Measurements from ENCODE around the gene TOPAZ1.

Gene TOPAZ1

GRCh38 chr3:44265815-44266214 is 24.1 kb downstream of the TOPAZ1 start:
- DNase-seq (ENCODE audit: low read depth in 2 of 2) = no peak
- H3K4me3 ChIP-seq (replicated peaks in 1 of 2; ENCODE audit: low read depth in 2 of 2, low read length in 2 of 2) = no peak overlapping the region
- no peak for TF ChIP-seq CTCF (IDR thresholded peaks at IDR 0.05; ENCODE audit: low read depth, low read length)

GRCh38 chr3:44272191-44272590 is 30.5 kb downstream of the TOPAZ1 start:
- H3K4me3 ChIP-seq (replicated peaks in 1 of 2; ENCODE audit: low read depth in 2 of 2, low read length in 2 of 2) = no peak overlapping the region
- TF ChIP-seq CTCF (IDR thresholded peaks at IDR 0.05; ENCODE audit: low read depth, low read length) = no peak
- DNase-seq (ENCODE audit: low read depth in 2 of 2) = no peak

- no peak for TF ChIP-seq CTCF (IDR thresholded peaks at IDR 0.05; ENCODE audit: low read depth, low read length)
- DNase-seq (ENCODE audit: low read depth in 2 of 2) = no peak
- no peak overlapping the region for H3K4me3 ChIP-seq (replicated peaks in 1 of 2; ENCODE audit: low read depth in 2 of 2, low read length in 2 of 2)
Observed at GRCh38 chr3:44277925-44278324, 36.2 kb downstream of the TOPAZ1 start.

- no peak for DNase-seq (ENCODE audit: low read depth in 2 of 2)
- TF ChIP-seq CTCF (IDR thresholded peaks at IDR 0.05; ENCODE audit: low read depth, low read length) = no peak
Observed at GRCh38 chr3:44280077-44280476, 38.4 kb downstream of the TOPAZ1 start.

GRCh38 chr3:44280631-44281030 is 38.9 kb downstream of the TOPAZ1 start:
- H3K4me3 ChIP-seq (replicated peaks in 1 of 2; ENCODE audit: low read depth in 2 of 2, low read length in 2 of 2) = no peak overlapping the region
- no peak for DNase-seq (ENCODE audit: low read depth in 2 of 2)
- no peak for TF ChIP-seq CTCF (IDR thresholded peaks at IDR 0.05; ENCODE audit: low read depth, low read length)

More at GRCh38 chr3:44280077-44280476, 38.4 kb downstream of the TOPAZ1 start:
- H3K4me3 ChIP-seq (replicated peaks in 1 of 2; ENCODE audit: low read depth in 2 of 2, low read length in 2 of 2) = no peak overlapping the region

GRCh38 chr3:44284949-44285348 is 43.3 kb downstream of the TOPAZ1 start:
- no peak for DNase-seq (ENCODE audit: low read depth in 2 of 2)
- H3K4me3 ChIP-seq (replicated peaks in 1 of 2; ENCODE audit: low read depth in 2 of 2, low read length in 2 of 2) = no peak overlapping the region
- TF ChIP-seq CTCF (IDR thresholded peaks at IDR 0.05; ENCODE audit: low read depth, low read length) = no peak

- DNase-seq (ENCODE audit: low read depth in 2 of 2) = no peak
- no peak for TF ChIP-seq CTCF (IDR thresholded peaks at IDR 0.05; ENCODE audit: low read depth, low read length)
Observed at GRCh38 chr3:44289882-44290462, 48.3 kb downstream of the TOPAZ1 start.

More at GRCh38 chr3:44289882-44290462, 48.3 kb downstream of the TOPAZ1 start:
- no peak overlapping the region for H3K4me3 ChIP-seq (replicated peaks in 1 of 2; ENCODE audit: low read depth in 2 of 2, low read length in 2 of 2)
